GM23248 (cell line): ENCODE measurements around the gene THTPA. TPM values are rescaled to one million over a fixed set of nuclear protein-coding genes. Genes with fewer than 3 reads are reported as not detected.

Source experiments
- DNase-seq: peaks from one replicate; pipeline ENCODE4 v3.0.0-alpha.2; 2015
- H2AFZ ChIP-seq: fragments of 200-600 bp; sonication (generic); 2 replicates; pipeline ENCODE4 v1.6.1; 2016; ENCODE audit warnings: antibody characterized with exemption
- H3F3A ChIP-seq: fragments of 200-600 bp; sonication (generic); 2 replicates; pipeline ENCODE4 v1.6.1; 2016; ENCODE audit warnings: mild to moderate bottlenecking, antibody characterized with exemption, mixed run types; ENCODE audit not compliant: insufficient read depth
- H3K27ac ChIP-seq: fragments of 200-600 bp; sonication (generic); 2 replicates; pipeline ENCODE4 v1.5.1; 2016; ENCODE audit warnings: mild to moderate bottlenecking
- H3K27me3 ChIP-seq: fragments of 200-600 bp; sonication (generic); replicated peaks from 2 replicates; pipeline ENCODE4 v1.6.1; 2016; ENCODE audit warnings: mild to moderate bottlenecking; ENCODE audit not compliant: insufficient read depth
- H3K36me3 ChIP-seq: fragments of 200-600 bp; sonication (generic); 2 replicates; pipeline ENCODE4 v1.6.1; 2016; ENCODE audit warnings: low read depth, mild to moderate bottlenecking
- H3K4me1 ChIP-seq: fragments of 200-600 bp; sonication (generic); 2 replicates; pipeline ENCODE4 v1.6.1; 2016; ENCODE audit warnings: mild to moderate bottlenecking; ENCODE audit not compliant: insufficient read depth
- H3K4me2 ChIP-seq: fragments of 200-600 bp; sonication (generic); one replicate; pipeline ENCODE4 v1.6.1; 2016; ENCODE audit warnings: mild to moderate bottlenecking; ENCODE audit not compliant: unreplicated experiment
- H3K4me3 ChIP-seq: fragments of 200-600 bp; sonication (generic); 2 replicates; pipeline ENCODE4 v1.5.1; 2016; ENCODE audit warnings: mild to moderate bottlenecking
- H3K79me2 ChIP-seq: fragments of 200-600 bp; sonication (generic); 2 replicates; pipeline ENCODE4 v1.6.1; 2016; ENCODE audit warnings: mild to moderate bottlenecking; ENCODE audit not compliant: insufficient read depth
- H3K9ac ChIP-seq: fragments of 200-600 bp; sonication (generic); 2 replicates; pipeline ENCODE4 v1.6.1; 2016; ENCODE audit warnings: mild to moderate bottlenecking
- H3K9me2 ChIP-seq: fragments of 200-600 bp; sonication (generic); 2 replicates; pipeline ENCODE4 v1.6.1; 2016; ENCODE audit warnings: mixed run types, mild to moderate bottlenecking, moderate library complexity; ENCODE audit not compliant: insufficient read depth
- H3K9me3 ChIP-seq: fragments of 200-600 bp; sonication (generic); one replicate; pipeline ENCODE4 v1.6.1; 2017; ENCODE audit warnings: low read depth
- H4K20me1 ChIP-seq: fragments of 200-600 bp; sonication (generic); 2 replicates; pipeline ENCODE4 v1.6.0; 2016; ENCODE audit not compliant: insufficient read depth
- EZH2 ChIP-seq: fragments of 200-600 bp; sonication (generic); IDR thresholded peaks from 2 replicates; pipeline ENCODE4 v1.6.1; 2018; ENCODE audit warnings: antibody characterized with exemption, mild to moderate bottlenecking; ENCODE audit not compliant: insufficient read depth, poor library complexity, severe bottlenecking
- EZH2phosphoT487 ChIP-seq: fragments of 200-600 bp; sonication (generic); IDR thresholded peaks from 2 replicates; pipeline ENCODE4 v1.6.1; 2018; ENCODE audit warnings: antibody characterized with exemption, moderate library complexity, mild to moderate bottlenecking, low read depth; ENCODE audit not compliant: insufficient read depth
- WGBS, 2 experiments: methylation state at CpG; one replicate each; pipeline ENCODE4 v1.1.6; 2015 to 2017; ENCODE audit warnings: low lambda C conversion rate in 2 of 2, low coverage in 1 of 2; ENCODE audit errors: missing lambda C conversion rate in 2 of 2; 5-methylcytosine and 5-hydroxymethylcytosine counted together
- in situ Hi-C: fragments of 300-500 bp; cut with MboI; formaldehyde crosslinking; loops from 2 replicates; pipeline ENCODE4 v1.15.0; 2020
- polyA plus RNA-seq: library from polyadenylated mRNA; unstranded; fragments of >200 nt; fragmentation: Nextera tagmentation; extraction: Ambion mirVana; gene quantifications from 2 replicates; pipeline ENCODE4 v1.2.1, GENCODE V29; 2016
- total RNA-seq: library from RNA; depleted of rRNA; stranded (reverse); fragments of >200 nt; shearing (Covaris generic); gene quantifications from 2 replicates; pipeline ENCODE4 v1.2.3, GENCODE V29; 2014

The THTPA gene
- total and polyA plus RNA-seq, 2 experiments from 2014 or later, result 10.0 to 21.0 TPM

DNA sequence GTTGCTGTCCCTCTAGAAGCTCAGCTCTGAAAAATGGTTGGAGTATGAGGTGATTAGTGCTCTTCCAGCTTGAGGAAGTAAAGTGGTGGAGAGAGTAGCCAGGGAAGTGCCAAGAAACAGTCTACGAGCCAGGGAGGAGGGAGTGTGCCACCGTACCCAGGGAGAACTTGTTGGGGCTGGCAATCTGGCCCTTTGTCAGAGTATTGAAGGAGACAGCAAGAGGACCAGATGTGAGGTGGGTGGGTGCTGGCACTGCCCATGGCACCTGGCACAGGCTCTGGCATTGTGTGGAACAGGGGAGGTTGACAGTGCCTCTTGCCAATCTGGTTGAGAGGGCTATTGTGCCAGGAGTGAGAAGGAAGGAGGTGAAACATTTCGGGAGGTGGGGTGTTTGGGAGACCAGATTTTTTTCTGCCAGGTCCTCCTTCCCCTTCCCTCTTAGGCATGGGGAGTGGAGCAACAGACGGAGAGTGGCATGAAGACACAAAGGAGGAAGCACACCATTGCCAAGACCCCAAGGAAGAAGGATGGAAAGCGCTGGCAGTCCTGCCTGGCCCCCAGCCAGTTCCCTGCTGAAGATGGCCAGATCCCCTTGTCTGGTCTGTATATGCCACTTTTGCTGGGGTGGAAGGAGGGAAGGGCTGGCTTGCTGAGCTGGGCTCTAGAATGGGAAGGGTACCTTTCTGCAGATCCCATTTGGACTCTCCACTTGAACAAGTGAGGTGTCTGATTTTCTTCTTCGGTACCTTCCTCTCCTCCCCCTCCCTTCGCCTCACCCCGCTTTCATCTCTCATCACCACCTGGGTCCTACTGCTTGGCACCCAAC is 42.0 kb upstream of the THTPA start:
- H3K9me3 ChIP-seq, result no peaks in the 10 kb centered on the region
- H2AFZ ChIP-seq, result no peak overlapping the region
- no peaks in the 10 kb centered on the region for H4K20me1 ChIP-seq
- no peaks in the 10 kb centered on the region for H3K9me2 ChIP-seq
- no peaks in the 10 kb centered on the region for H3F3A ChIP-seq
- no peak overlapping the region for H3K4me3 ChIP-seq
- H3K4me2 ChIP-seq, result no peak overlapping the region
- H3K36me3 ChIP-seq, result no peaks in the 10 kb centered on the region
- H3K79me2 ChIP-seq, result no peaks in the 10 kb centered on the region
- no peak for DNase-seq
- 68 to 71% methylated on average over 8 of the region's 8 CpGs for WGBS, 2 experiments
- in situ Hi-C loops, result no loop called here
- no peak overlapping the region for H3K9ac ChIP-seq
- no peaks in the 10 kb centered on the region for H3K4me1 ChIP-seq
- no peaks in the 10 kb centered on the region for H3K27me3 ChIP-seq
- TF ChIP-seq EZH2 (no peak), EZH2phosphoT487 (no peak)
- H3K27ac ChIP-seq, result no peak overlapping the region

- in situ Hi-C loops, result no loop called here
- H3K9me3 ChIP-seq, result no peaks in the 10 kb centered on the region
- no peak overlapping the region for H2AFZ ChIP-seq
- no peaks in the 10 kb centered on the region for H3K36me3 ChIP-seq
- H3K27me3 ChIP-seq, result no peaks in the 10 kb centered on the region
- no peaks in the 10 kb centered on the region for H3K9me2 ChIP-seq
- no peaks in the 10 kb centered on the region for H3F3A ChIP-seq
- no peak overlapping the region for H3K4me2 ChIP-seq
- no peaks in the 10 kb centered on the region for H3K79me2 ChIP-seq
- 62 to 64% methylated on average over 3 of the region's 3 CpGs for WGBS, 2 experiments
- no peak overlapping the region for H3K4me3 ChIP-seq
- H3K4me1 ChIP-seq, result no peaks in the 10 kb centered on the region
- no peaks in the 10 kb centered on the region for H4K20me1 ChIP-seq
- TF ChIP-seq EZH2, result no peak
- TF ChIP-seq EZH2phosphoT487, result no peak
- DNase-seq, result no peak
- H3K9ac ChIP-seq, result no peak overlapping the region
- no peak overlapping the region for H3K27ac ChIP-seq
Measured at GRCh38 chr14:23514644-23514957, 41.5 kb upstream of the THTPA start.

- H3K36me3 ChIP-seq, result no peaks in the 10 kb centered on the region
- H2AFZ ChIP-seq, result no peak overlapping the region
- WGBS, 2 experiments, result 75 to 78% methylated on average over 6 of the region's 6 CpGs
- no peak overlapping the region for H3K4me2 ChIP-seq
- H3F3A ChIP-seq, result no peaks in the 10 kb centered on the region
- H4K20me1 ChIP-seq, result no peaks in the 10 kb centered on the region
- no peak overlapping the region for H3K4me3 ChIP-seq
- H3K27me3 ChIP-seq, result no peaks in the 10 kb centered on the region
- in situ Hi-C loops, result no loop called here
- no peaks in the 10 kb centered on the region for H3K4me1 ChIP-seq
- H3K9ac ChIP-seq, result no peak overlapping the region
- no peaks in the 10 kb centered on the region for H3K9me3 ChIP-seq
- H3K79me2 ChIP-seq, result no peaks in the 10 kb centered on the region
- no peaks in the 10 kb centered on the region for H3K9me2 ChIP-seq
- no peak for DNase-seq
- TF ChIP-seq EZH2phosphoT487 (no peak), EZH2 (no peak)
- no peak overlapping the region for H3K27ac ChIP-seq
Measured at GRCh38 chr14:23517650-23518326, 38.3 kb upstream of the THTPA start.

GRCh38 chr14:23518709-23519108 is 37.4 kb upstream of the THTPA start:
- H4K20me1 ChIP-seq, result no peaks in the 10 kb centered on the region
- no peaks in the 10 kb centered on the region for H3K27me3 ChIP-seq
- H2AFZ ChIP-seq, result no peak overlapping the region
- TF ChIP-seq EZH2, result no peak
- no peak for TF ChIP-seq EZH2phosphoT487
- H3K79me2 ChIP-seq, result no peaks in the 10 kb centered on the region
- no peak for DNase-seq
- H3K9me2 ChIP-seq, result no peaks in the 10 kb centered on the region
- H3K4me2 ChIP-seq, result no peak overlapping the region
- no peaks in the 10 kb centered on the region for H3K9me3 ChIP-seq
- no peaks in the 10 kb centered on the region for H3F3A ChIP-seq
- no peaks in the 10 kb centered on the region for H3K36me3 ChIP-seq
- in situ Hi-C loops, result no loop called here
- no peak overlapping the region for H3K27ac ChIP-seq
- H3K4me3 ChIP-seq, result no peak overlapping the region
- WGBS, 2 experiments, result 58 to 68% methylated on average over 4 of the region's 4 CpGs
- H3K9ac ChIP-seq, result no peak overlapping the region
- H3K4me1 ChIP-seq, result no peaks in the 10 kb centered on the region
